ENCODE results near the gene ING5. TPM values are rescaled to one million over a fixed set of nuclear protein-coding genes. Genes with fewer than 3 reads are reported as not detected.

ING5 gene
- total RNA-seq, 2 donors from 2014 or later = 21.9 to 32.7 TPM

DNA sequence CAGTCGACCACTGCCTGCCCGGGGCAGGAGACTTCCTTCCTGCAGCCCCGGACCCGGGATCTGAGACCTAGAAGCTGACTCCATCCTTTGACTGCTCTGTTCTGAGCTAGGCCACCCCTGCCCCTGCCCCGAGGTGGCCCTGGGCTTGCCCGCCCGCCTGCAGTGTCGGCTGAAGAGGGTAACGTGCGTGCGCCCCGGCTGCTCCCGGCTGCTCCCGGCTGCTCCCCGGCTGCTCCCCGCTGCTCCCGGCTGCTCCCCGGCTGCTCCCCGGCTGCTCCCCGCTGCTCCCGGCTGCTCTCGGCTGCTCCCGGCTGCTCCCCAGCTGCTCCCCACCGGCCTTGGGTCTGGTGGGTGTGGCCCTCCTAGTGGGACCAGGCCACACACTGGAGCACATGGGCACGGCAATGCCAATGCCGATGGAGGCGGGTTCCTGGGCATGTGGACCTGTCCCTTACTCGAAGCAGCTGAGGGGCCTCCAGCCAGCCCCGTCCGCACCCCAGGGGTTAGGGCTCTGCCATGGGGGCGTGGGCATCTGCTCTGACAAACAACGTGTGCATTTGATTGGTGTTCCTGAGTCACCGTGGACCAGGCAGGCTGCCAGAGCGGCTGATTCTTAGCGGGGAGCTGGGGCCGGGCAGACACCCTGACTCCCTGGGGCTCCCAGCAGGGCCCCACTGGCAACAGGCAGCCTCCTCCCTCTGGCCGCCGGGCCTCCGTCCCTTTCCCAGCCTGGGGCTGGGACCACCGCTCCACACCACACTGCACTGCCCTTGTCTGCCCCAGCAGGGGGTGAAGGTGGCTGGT, 72.8 kb downstream of the ING5 start:
- Histone ChIP-seq H3K27ac (no peak overlapping the region), H3K27me3 (no peaks in the 10 kb centered on the region), H3K36me3 (no peaks in the 10 kb centered on the region), H3K9me3 (no peaks in the 10 kb centered on the region), H3K4me3 (no peak overlapping the region), H3K4me1 (no peaks in the 10 kb centered on the region)
- TF ChIP-seq, protein P1, sequence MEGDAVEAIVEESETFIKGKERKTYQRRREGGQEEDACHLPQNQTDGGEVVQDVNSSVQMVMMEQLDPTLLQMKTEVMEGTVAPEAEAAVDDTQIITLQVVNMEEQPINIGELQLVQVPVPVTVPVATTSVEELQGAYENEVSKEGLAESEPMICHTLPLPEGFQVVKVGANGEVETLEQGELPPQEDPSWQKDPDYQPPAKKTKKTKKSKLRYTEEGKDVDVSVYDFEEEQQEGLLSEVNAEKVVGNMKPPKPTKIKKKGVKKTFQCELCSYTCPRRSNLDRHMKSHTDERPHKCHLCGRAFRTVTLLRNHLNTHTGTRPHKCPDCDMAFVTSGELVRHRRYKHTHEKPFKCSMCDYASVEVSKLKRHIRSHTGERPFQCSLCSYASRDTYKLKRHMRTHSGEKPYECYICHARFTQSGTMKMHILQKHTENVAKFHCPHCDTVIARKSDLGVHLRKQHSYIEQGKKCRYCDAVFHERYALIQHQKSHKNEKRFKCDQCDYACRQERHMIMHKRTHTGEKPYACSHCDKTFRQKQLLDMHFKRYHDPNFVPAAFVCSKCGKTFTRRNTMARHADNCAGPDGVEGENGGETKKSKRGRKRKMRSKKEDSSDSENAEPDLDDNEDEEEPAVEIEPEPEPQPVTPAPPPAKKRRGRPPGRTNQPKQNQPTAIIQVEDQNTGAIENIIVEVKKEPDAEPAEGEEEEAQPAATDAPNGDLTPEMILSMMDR (IDR thresholded peaks at IDR 0.05) = no peak
- peak; percentile 56 for DNase-seq (ENCODE audit: low spot score)

DNA sequence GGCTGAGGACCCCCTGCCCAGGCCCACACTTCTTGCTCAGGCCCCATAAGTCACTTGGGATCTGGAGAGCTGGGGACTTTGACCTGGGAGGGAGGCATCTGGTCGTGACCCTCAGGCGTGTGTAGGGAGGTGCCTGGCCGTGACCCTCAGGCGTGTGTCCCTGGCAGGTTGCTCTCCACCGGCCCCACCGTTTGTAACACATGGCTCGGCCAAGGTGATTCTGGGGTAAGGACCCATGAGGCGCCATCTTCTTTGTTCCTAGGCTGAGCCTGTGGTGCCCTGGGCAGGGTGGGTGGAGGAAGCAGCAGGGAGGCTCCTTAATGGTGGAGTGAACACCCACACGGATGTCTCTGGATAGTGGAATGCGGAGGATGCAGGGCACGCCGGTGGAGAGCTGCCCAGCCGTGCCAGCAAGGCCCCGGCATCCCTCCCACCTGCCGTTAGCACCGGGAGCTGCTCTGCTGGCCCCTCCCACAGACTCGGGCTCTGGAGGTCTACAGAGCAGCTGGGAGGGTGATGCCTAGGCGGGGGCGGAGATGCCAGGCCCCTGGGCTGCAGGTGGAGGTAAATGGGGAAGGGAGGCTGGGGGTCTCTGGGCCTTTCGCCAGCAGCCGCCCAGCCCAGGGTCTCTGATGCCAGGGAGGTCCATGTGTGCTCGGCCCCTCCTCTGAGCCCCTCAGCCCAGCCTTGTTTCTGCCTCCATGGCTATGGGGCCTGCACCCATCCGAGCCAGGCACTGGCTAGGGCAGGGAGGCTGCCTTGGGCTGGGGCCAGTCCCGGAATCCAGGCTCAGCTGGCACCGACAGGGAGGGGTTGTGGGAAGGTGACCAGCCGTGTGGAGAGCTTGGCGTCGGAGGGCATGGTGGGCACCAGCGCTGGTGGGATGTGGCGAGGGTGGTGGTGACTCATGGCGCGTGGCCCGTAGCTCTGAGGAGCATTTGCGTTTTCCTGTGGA, 73.7 kb downstream of the ING5 start:
- Histone ChIP-seq H3K36me3 (no peaks in the 10 kb centered on the region), H3K27ac (no peak overlapping the region), H3K4me1 (no peaks in the 10 kb centered on the region), H3K9me3 (no peaks in the 10 kb centered on the region), H3K27me3 (no peaks in the 10 kb centered on the region), H3K4me3 (no peak overlapping the region)
- DNase-seq (ENCODE audit: low spot score) = peak; percentile 42
- TF ChIP-seq, protein P1 (IDR thresholded peaks at IDR 0.05) = no peak

DNA sequence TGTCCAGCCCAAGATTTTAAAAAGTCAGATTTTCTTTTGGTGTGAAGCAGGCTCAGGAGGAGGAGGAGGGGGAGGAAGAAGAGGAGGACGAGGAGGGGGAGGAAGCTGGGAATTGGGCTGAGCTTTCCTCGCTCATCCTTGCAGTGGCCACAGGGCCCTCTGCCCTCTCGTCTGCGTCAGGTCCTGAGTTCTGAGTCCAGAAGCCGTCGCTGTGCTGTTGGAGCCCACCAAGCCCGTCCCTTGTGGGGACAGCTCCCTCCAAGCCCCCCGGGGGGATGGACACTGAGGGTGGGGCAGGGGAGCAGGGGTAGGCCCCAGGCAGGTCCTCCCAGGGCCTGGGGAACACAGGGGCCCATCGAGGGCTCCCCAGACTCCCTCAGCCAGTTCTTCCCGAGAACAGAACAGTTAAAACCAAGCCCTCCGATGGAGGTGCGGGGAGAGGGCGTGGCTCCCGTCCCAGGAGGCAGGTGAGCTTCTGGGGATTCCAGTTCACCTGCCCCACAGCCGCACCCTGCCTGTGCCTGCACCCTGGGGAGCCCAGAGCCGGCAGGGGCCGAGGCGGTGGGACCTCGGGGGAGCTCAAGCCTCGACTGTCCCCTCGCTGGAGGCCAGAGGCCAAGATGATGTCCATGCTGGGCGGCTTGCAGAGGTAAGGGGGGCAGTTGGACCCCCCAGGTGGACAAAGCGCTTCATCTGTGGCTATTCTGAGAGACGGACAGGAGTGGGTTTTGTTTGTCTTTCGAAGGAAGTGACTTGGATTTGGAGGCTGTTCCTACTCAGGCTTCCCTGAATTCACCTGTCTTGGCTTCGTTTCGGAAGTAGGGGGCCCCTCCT, 74.7 kb downstream of the ING5 start, which contains the start of gene GAL3ST2:
GAL3ST2 (plus strand) TSS at position 487 of the 834 bp plus-strand sequence; CDS start at position 621, 134 bp downstream.
- Histone ChIP-seq H3K4me3 (no peak within 1 kb of the TSS), H3K36me3 (no peaks in the 10 kb centered on the region), H3K4me1 (no peaks in the 10 kb centered on the region), H3K9me3 (no peaks in the 10 kb centered on the region), H3K27me3 (no peaks in the 10 kb centered on the region), H3K27ac (no peak within 1 kb of the TSS)
- TF ChIP-seq, protein P1 (IDR thresholded peaks at IDR 0.05) = no peak
- no peak for DNase-seq (ENCODE audit: low spot score)

DNA sequence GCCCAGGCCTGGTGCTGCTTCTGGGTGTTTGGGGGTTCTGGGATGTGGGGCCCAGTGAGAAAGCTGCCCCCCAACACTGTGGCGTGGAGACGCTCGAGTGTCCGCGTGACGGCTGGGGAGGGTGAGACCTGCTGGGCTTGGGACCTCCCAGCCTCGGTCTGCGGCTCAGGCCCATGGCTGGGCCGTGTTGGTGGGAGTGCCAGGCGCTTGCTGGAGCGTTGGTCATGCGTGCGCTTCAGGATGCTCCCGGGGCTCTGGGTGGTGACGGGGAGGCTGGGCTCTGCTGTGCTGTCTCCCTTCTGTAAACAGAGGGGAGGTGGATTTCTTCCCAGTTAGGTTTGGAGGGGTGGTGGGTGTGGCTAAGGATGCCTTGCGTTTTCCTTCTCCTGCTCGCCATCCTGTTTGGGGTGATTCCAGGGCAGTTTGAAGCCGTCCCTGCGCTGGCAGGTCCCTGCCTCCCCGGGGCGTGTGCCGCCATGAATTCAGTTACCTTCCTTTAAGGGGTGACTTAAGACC, 75.4 kb downstream of the ING5 start:
- no peaks in the 10 kb centered on the region for H3K36me3 ChIP-seq
- TF ChIP-seq, protein P1 (IDR thresholded peaks at IDR 0.05) = no peak
- H3K4me1 ChIP-seq = no peaks in the 10 kb centered on the region
- no peaks in the 10 kb centered on the region for H3K9me3 ChIP-seq
- no peak for DNase-seq (ENCODE audit: low spot score)
- no peak overlapping the region for H3K27ac ChIP-seq
- H3K4me3 ChIP-seq = no peak overlapping the region
- no peaks in the 10 kb centered on the region for H3K27me3 ChIP-seq
